Central memory CD8-positive, alpha-beta T cell (primary cell): ENCODE results near the gene CREB3L1.

Experiments
- ATAC-seq: fragments of 150-1000 bp; cut with Tn5 transposase; replicated peaks from 2 replicates; pipeline ENCODE4 v1.10.0; 2022; ENCODE audit warnings: mild to moderate bottlenecking, moderate FRiP score, moderate number of reproducible peaks; ENCODE audit not compliant: poor library complexity, severe bottlenecking; ENCODE audit errors: extremely low read depth
- DNase-seq, 2 donors: peaks; one replicate each; pipeline ENCODE4 v3.0.0; 2021; ENCODE audit warnings: low spot score in 2 of 2
- H3K27ac Mint-ChIP-seq: one replicate; pipeline ENCODE4 v1.8.0; 2022; ENCODE audit warnings: low read depth, mild to moderate bottlenecking, moderate library complexity, mixed read lengths
- H3K27me3 Mint-ChIP-seq: one replicate; pipeline ENCODE4 v1.8.0; 2022; ENCODE audit warnings: mixed read lengths
- H3K36me3 Mint-ChIP-seq: one replicate; pipeline ENCODE4 v1.8.0; 2022; ENCODE audit warnings: mild to moderate bottlenecking, moderate library complexity, mixed read lengths; ENCODE audit not compliant: insufficient read depth
- H3K4me1 Mint-ChIP-seq: one replicate; pipeline ENCODE4 v1.8.0; 2022; ENCODE audit warnings: mixed read lengths
- H3K4me3 Mint-ChIP-seq: one replicate; pipeline ENCODE4 v1.8.0; 2022; ENCODE audit warnings: mild to moderate bottlenecking, moderate library complexity, mixed read lengths
- H3K9me3 Mint-ChIP-seq: one replicate; pipeline ENCODE4 v1.8.0; 2022; ENCODE audit warnings: mixed read lengths

Gene CREB3L1

DNA sequence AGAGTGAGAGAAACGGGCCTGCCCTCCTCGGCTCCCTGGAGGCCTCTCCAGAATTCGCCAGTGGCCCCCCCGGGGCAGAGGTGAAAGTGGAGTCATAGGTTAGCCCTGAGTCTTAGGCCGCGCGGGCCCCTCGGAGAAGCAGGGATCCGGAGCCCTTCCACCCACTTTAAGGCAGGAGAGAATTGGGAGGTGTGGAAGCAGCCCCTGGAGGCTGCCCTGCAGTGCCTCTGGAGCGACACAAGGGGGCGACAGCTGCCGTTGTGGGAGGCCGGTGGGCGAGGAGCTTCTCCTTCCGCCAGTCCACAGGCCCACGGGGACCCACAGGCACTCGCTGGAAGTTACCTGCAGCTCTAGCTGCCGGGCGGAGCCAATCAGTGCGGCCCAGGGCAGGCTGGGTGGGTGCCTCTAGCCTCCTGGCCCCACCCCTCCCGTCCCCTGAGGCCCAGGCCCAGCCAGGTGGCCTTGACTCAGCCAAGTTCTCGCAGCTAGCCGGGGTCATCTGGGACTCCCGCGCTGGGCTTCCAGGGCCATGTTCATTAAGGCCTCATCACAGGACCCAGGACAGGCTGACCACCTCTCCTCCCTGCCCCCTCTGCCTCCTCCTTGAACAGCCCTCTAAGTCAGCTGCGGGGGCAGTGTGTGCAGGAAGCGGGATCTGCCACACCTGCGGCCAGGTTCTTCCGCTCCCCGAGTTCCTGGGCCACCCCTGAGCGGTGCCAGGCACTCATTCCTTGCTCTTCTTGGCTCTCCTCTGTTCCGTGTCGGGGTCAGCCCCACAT, 74.8 kb downstream of the CREB3L1 start:
- Mint-ChIP-seq H3K27ac (peak overlapping the region; percentile 91), H3K36me3 (peaks cover 44% of the 10 kb centered on the region), H3K27me3 (no peaks in the 10 kb centered on the region), H3K4me3 (peak overlapping the region; percentile 78), H3K4me1 (peaks cover 76% of the 10 kb centered on the region), H3K9me3 (no peaks in the 10 kb centered on the region)
- DNase-seq (peak; percentile 72 to 79), ATAC-seq (peak; percentile 49)

DNA sequence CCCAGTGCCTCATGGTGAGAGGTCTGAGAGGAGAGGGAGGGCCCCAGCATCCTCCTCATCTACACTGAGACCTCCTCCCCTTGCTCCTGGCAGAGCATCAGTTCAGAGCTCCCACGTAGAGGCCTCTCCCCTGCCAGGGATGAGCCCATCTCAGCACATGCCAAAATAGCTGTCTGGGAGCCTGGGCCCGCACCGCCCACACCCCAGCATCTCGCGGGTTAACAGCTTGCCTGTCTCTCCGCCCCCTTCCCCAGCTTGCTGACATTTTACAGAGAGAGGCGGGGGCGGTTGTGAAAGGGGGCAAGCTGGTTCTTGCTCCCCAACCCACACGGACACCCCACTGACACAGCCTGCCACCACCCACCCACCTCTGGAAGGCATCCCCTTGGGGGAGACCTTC, 76.2 kb downstream of the CREB3L1 start:
- DNase-seq (no peak), ATAC-seq (no peak)
- H3K36me3 Mint-ChIP-seq = peaks cover 41% of the 10 kb centered on the region
- peak overlapping the region; percentile 78 for H3K4me3 Mint-ChIP-seq
- peak overlapping the region; percentile 91 for H3K27ac Mint-ChIP-seq
- no peaks in the 10 kb centered on the region for H3K9me3 Mint-ChIP-seq
- H3K27me3 Mint-ChIP-seq = no peaks in the 10 kb centered on the region
- peaks cover 81% of the 10 kb centered on the region for H3K4me1 Mint-ChIP-seq

DNA sequence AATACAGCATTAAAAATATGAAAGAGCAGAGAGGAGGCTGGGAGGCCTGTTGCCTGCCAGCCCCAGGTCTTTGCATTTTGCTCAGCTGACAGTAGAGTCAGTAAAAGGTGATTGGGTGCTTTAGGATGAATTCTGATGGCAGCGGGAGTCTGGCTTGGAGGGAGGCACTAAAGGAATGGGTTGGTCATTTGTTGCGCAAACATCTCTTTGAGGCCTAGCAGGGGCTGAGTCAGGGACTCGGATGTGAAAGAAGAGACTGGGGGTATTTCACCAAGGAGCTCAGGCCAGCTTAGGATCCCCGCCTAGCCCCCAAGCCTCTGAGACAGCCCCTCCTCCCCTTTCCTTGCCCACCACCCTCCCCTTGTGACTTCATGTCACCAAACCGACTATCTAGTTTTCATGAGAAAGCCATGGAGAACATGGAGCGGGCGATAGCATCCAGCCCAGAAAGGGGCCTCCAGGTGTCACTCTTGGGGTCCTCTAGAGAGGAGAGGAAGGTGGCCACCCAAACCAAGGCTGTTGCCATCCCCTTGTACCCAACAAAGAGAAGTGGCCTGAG, 79.5 kb downstream of the CREB3L1 start:
- no peak for ATAC-seq
- Mint-ChIP-seq H3K36me3 (peaks cover 29% of the 10 kb centered on the region), H3K27ac (peak overlapping the region; percentile 85), H3K4me3 (peak overlapping the region; percentile 66), H3K27me3 (no peaks in the 10 kb centered on the region), H3K9me3 (no peaks in the 10 kb centered on the region), H3K4me1 (peaks cover 64% of the 10 kb centered on the region)
- no peak for DNase-seq

DNA sequence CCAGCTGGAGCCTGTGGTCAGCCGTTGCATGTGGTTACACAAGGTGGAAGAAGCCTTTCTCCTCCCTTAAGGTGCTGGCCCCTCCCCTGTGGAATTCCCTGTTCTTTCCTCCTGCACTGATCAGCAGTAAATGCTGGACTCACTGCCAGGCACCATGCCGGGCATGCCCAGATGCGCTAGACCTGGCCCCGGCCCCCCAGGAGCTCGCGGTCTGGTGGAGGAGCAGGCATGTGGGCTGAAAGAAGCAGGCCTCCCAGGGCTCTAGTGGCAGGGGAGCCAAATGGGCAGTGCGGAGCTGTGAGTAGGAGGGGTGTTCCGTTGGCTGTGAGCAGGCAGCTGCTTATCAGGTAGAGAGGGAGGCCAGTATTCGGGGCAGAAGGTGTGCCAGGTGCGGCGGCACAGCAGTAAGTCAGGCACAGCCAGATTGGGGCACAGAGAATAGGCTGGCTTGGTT, 80.0 kb downstream of the CREB3L1 start:
- ATAC-seq (no peak), DNase-seq (no peak)
- H3K9me3 Mint-ChIP-seq = no peaks in the 10 kb centered on the region
- peak overlapping the region; percentile 63 for H3K4me3 Mint-ChIP-seq
- peaks cover 26% of the 10 kb centered on the region for H3K36me3 Mint-ChIP-seq
- peaks cover 65% of the 10 kb centered on the region for H3K4me1 Mint-ChIP-seq
- H3K27ac Mint-ChIP-seq = peak overlapping the region; percentile 85
- H3K27me3 Mint-ChIP-seq = no peaks in the 10 kb centered on the region

- Mint-ChIP-seq H3K4me1 (peaks cover 68% of the 10 kb centered on the region), H3K27ac (peak overlapping the region; percentile 87)
Observed at GRCh38 chr11:46359953-46360352, 82.5 kb downstream of the CREB3L1 start.

GRCh38 chr11:46360878-46361277, 83.4 kb downstream of the CREB3L1 start:
- peak overlapping the region; percentile 87 for H3K27ac Mint-ChIP-seq
- H3K9me3 Mint-ChIP-seq = no peaks in the 10 kb centered on the region
- no peak for DNase-seq
- ATAC-seq = peak; percentile 55
- no peaks in the 10 kb centered on the region for H3K27me3 Mint-ChIP-seq
- peaks cover 67% of the 10 kb centered on the region for H3K4me1 Mint-ChIP-seq
- H3K4me3 Mint-ChIP-seq = peak overlapping the region; percentile 81
- H3K36me3 Mint-ChIP-seq = peaks cover 22% of the 10 kb centered on the region

More at GRCh38 chr11:46359953-46360352, 82.5 kb downstream of the CREB3L1 start:
- peaks cover 29% of the 10 kb centered on the region for H3K36me3 Mint-ChIP-seq
- no peaks in the 10 kb centered on the region for H3K27me3 Mint-ChIP-seq
- no peak for DNase-seq
- H3K4me3 Mint-ChIP-seq = no peak overlapping the region
- no peak for ATAC-seq
- H3K9me3 Mint-ChIP-seq = no peaks in the 10 kb centered on the region

GRCh38 chr11:46361283-46362155, 84.1 kb downstream of the CREB3L1 start:
- no peaks in the 10 kb centered on the region for H3K27me3 Mint-ChIP-seq
- ATAC-seq (peak; percentile 92), DNase-seq (peak in 1 of 2 donors; percentile 53)
- peaks cover 62% of the 10 kb centered on the region for H3K4me1 Mint-ChIP-seq
- no peaks in the 10 kb centered on the region for H3K9me3 Mint-ChIP-seq
- H3K36me3 Mint-ChIP-seq = peaks cover 19% of the 10 kb centered on the region
- peak overlapping the region; percentile 87 for H3K27ac Mint-ChIP-seq
- H3K4me3 Mint-ChIP-seq = peak overlapping the region; percentile 81

DNA sequence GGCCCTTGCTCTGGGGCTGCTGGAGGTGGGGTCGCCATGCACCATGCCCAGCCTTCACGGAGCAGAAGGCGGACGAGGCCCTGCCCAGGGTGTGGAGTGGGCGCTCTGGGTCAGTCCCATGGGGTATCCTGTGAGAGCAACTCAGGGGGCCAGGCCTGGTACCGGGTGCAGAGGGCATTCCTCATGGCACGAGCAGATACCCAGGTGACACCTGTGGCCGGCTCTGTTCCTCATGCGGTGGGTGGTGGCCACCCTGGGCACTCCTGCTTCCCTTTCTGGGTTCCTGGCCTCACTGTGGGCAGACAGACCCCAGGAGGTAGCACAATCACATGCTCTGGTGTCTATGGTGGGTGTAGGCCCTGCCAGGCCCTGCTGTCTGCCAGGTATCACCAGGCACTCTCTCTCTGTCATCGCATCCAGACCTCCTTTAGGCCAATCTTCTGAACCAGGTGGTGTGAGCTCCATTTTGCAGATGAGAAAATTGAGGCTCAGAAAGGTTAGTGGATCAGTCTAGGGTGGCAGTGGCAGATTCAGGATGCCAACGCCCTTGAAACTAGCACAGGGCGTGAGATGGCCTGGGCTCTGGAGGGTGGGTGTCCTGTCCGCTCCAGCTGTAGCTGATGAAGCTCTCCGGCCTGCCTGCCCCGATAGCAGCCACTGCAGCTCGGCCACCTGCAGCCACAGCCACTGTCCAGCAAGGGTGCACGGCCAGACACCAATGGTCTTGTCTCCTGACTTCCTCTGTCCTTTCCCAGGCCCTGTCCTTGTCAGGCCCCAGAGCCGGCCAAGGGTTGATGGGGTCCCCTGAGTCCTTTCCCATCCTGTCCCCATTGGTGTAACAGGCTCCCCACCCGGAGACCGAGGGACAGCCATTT, 84.9 kb downstream of the CREB3L1 start:
- DNase-seq = no peak
- peak overlapping the region; percentile 87 for H3K27ac Mint-ChIP-seq
- no peaks in the 10 kb centered on the region for H3K27me3 Mint-ChIP-seq
- H3K36me3 Mint-ChIP-seq = peaks cover 21% of the 10 kb centered on the region
- H3K9me3 Mint-ChIP-seq = no peaks in the 10 kb centered on the region
- ATAC-seq = no peak
- peak overlapping the region; percentile 81 for H3K4me3 Mint-ChIP-seq
- peaks cover 58% of the 10 kb centered on the region for H3K4me1 Mint-ChIP-seq

- ATAC-seq (no peak), DNase-seq (no peak)
- peak overlapping the region; percentile 81 for H3K4me3 Mint-ChIP-seq
- no peaks in the 10 kb centered on the region for H3K27me3 Mint-ChIP-seq
- no peaks in the 10 kb centered on the region for H3K9me3 Mint-ChIP-seq
- peaks cover 56% of the 10 kb centered on the region for H3K4me1 Mint-ChIP-seq
- H3K27ac Mint-ChIP-seq = peak overlapping the region; percentile 87
- H3K36me3 Mint-ChIP-seq = peaks cover 27% of the 10 kb centered on the region
Observed at GRCh38 chr11:46363031-46363407, 85.6 kb downstream of the CREB3L1 start.

- H3K27me3 Mint-ChIP-seq = no peaks in the 10 kb centered on the region
- no peak for ATAC-seq
- peak overlapping the region; percentile 87 for H3K27ac Mint-ChIP-seq
- H3K4me1 Mint-ChIP-seq = peaks cover 56% of the 10 kb centered on the region
- DNase-seq = no peak
- no peaks in the 10 kb centered on the region for H3K9me3 Mint-ChIP-seq
- H3K36me3 Mint-ChIP-seq = peaks cover 31% of the 10 kb centered on the region
- H3K4me3 Mint-ChIP-seq = peak overlapping the region; percentile 20
Observed at GRCh38 chr11:46363455-46364005, 86.1 kb downstream of the CREB3L1 start.

GRCh38 chr11:46364056-46364455, 86.6 kb downstream of the CREB3L1 start:
- Mint-ChIP-seq H3K9me3 (no peaks in the 10 kb centered on the region), H3K27ac (peak overlapping the region; percentile 55), H3K4me3 (peak overlapping the region; percentile 20), H3K27me3 (no peaks in the 10 kb centered on the region), H3K4me1 (peaks cover 56% of the 10 kb centered on the region), H3K36me3 (peaks cover 35% of the 10 kb centered on the region)
- no peak for ATAC-seq
- DNase-seq = no peak
